Nephron (organoid): ENCODE data around the gene MYH6.

Experiments
- H3K27ac Mint-ChIP-seq, 3 experiments: 2 replicates each; pipeline ENCODE4 v1.8.0; 2020; ENCODE audit warnings: mixed read lengths in 3 of 3, mild to moderate bottlenecking in 2 of 3, moderate library complexity in 1 of 3
- H3K27me3 Mint-ChIP-seq: 2 replicates; pipeline ENCODE4 v1.8.0; 2021; ENCODE audit warnings: low read depth, mild to moderate bottlenecking, moderate library complexity, mixed read lengths
- H3K36me3 Mint-ChIP-seq: 2 replicates; pipeline ENCODE4 v1.8.0; 2020; ENCODE audit warnings: low read depth, mixed read lengths
- H3K4me1 Mint-ChIP-seq: 2 replicates; pipeline ENCODE4 v1.8.0; 2020; ENCODE audit warnings: mixed read lengths
- H3K4me3 Mint-ChIP-seq, 3 experiments: 2 replicates each; pipeline ENCODE4 v1.8.0; 2020; ENCODE audit warnings: mild to moderate bottlenecking in 3 of 3, mixed read lengths in 3 of 3, moderate library complexity in 2 of 3
- H3K9me3 Mint-ChIP-seq: 2 replicates; pipeline ENCODE4 v1.8.0; 2020; ENCODE audit warnings: mixed read lengths
- TF ChIP-seq, protein P1 (sequence below), 3 experiments: fragments of 200-600 bp; sonication (generic); IDR thresholded peaks; one replicate each; pipeline ENCODE4 v1.5.0; 2021; ENCODE audit warnings: antibody characterized with exemption in 3 of 3; ENCODE audit not compliant: unreplicated experiment in 3 of 3

Gene MYH6

DNA sequence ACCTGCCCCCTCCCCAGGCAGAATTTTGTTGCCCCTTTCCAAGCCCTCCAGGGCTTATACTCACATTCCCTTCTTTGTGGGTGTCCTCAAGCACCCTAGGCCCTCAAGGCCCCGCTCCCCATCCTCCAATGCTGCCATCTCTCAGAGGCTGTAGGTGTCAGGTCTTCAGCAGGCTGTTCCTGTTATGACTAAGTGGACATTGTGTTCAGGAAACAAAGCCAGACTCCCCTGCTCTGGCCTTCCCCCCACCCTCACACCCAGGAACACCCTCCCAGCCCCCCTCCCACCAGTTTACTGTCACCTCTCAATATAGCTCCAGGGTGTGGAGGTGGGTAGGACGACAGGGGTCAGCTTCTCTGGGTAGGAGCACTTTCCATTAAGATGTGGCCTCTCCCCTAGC is 1.4 kb upstream of the MYH6 start:
- Mint-ChIP-seq H3K27ac (no peak overlapping the region), H3K4me1 (no peaks in the 10 kb centered on the region), H3K9me3 (no peaks in the 10 kb centered on the region), H3K4me3 (no peak overlapping the region), H3K36me3 (no peaks in the 10 kb centered on the region), H3K27me3 (peaks cover 4% of the 10 kb centered on the region)
- TF ChIP-seq, protein P1, sequence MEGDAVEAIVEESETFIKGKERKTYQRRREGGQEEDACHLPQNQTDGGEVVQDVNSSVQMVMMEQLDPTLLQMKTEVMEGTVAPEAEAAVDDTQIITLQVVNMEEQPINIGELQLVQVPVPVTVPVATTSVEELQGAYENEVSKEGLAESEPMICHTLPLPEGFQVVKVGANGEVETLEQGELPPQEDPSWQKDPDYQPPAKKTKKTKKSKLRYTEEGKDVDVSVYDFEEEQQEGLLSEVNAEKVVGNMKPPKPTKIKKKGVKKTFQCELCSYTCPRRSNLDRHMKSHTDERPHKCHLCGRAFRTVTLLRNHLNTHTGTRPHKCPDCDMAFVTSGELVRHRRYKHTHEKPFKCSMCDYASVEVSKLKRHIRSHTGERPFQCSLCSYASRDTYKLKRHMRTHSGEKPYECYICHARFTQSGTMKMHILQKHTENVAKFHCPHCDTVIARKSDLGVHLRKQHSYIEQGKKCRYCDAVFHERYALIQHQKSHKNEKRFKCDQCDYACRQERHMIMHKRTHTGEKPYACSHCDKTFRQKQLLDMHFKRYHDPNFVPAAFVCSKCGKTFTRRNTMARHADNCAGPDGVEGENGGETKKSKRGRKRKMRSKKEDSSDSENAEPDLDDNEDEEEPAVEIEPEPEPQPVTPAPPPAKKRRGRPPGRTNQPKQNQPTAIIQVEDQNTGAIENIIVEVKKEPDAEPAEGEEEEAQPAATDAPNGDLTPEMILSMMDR (IDR thresholded peaks at IDR 0.05; ENCODE audit: unreplicated experiment in 3 of 3), result no peak

DNA sequence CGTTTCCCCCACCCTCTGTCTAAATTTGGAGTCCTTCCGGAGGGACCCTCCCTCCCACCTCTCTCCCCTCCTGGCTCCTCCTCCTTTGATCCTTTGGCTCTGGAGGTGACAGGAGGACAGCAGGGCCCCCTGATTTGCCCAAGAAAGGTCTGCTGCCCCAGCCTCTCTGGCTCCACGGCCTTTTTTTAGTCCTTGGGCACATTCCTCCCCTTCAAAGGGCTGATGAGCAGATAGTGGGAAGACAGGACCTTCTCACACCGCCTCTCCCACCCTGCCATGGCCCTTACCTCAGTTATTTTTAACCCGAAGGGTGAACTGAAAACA is 196 bp upstream of the MYH6 start:
- TF ChIP-seq, protein P1 (IDR thresholded peaks at IDR 0.05; ENCODE audit: unreplicated experiment in 3 of 3), result no peak
- H3K27me3 Mint-ChIP-seq, result peaks cover 6% of the 10 kb centered on the region
- no peaks in the 10 kb centered on the region for H3K36me3 Mint-ChIP-seq
- H3K4me1 Mint-ChIP-seq, result no peaks in the 10 kb centered on the region
- no peak overlapping the region for H3K27ac Mint-ChIP-seq
- no peaks in the 10 kb centered on the region for H3K9me3 Mint-ChIP-seq
- H3K4me3 Mint-ChIP-seq, result no peak overlapping the region

DNA sequence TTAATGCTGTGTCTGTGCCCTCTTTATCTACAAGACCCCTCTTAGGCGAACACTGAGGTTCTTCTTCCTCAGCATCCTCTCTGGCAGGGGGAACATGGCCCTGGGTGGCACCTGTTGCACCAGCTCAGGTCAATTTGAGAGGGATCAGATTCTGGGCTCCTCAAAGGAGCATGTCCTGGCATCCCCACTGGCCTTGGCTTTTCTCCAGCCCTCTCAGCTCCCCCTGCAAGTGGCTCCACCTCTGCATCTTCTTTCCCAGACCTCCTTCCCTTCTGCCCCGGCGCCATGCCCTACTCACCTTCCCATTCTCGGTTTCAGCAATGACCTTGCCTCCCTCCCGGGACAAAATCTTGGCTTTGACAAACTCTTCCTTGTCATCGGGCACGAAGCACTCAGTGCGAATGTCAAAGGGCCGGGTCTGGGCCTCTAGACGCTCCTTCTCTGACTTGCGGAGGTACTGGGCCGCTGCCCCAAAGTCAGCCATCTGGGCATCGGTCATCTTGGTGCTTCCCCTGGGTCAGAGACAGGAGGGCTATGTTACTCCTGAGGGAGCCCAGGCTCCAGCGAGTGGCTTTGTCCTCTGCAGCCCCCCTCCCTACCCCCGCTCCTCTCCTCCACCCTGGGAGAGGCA is 1.2 kb downstream of the MYH6 start:
- peaks cover 12% of the 10 kb centered on the region for H3K27me3 Mint-ChIP-seq
- no peak overlapping the region for H3K27ac Mint-ChIP-seq
- no peaks in the 10 kb centered on the region for H3K36me3 Mint-ChIP-seq

DNA sequence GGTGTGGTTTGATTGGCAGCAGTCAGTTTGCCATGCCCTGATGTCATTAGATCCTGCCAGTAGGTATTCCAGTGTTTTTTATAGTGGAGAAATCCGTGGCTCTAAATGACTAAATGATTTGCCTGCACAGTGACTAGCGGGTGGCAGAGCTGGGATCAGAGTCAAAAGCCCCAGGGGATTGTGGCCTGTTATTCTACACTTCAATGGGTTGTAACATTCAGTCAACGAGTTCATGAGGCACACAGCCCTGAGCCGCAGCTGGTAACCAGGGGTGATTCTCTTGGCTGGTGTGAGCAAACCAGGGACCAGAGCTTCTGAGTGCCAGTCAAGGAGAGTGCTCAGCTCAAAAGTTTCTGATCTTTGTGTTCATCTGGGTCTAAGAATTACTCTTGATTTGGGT is 1.8 kb downstream of the MYH6 start:
- no peaks in the 10 kb centered on the region for H3K9me3 Mint-ChIP-seq
- TF ChIP-seq, protein P1 (IDR thresholded peaks at IDR 0.05; ENCODE audit: unreplicated experiment in 3 of 3), result no peak
- no peak overlapping the region for H3K4me3 Mint-ChIP-seq
- peaks cover 15% of the 10 kb centered on the region for H3K27me3 Mint-ChIP-seq
- no peaks in the 10 kb centered on the region for H3K4me1 Mint-ChIP-seq
- H3K27ac Mint-ChIP-seq, result no peak overlapping the region
- no peaks in the 10 kb centered on the region for H3K36me3 Mint-ChIP-seq

More for the DNA sequence above, 1.2 kb downstream of the MYH6 start:
- Mint-ChIP-seq H3K4me3 (no peak overlapping the region), H3K4me1 (no peaks in the 10 kb centered on the region), H3K9me3 (no peaks in the 10 kb centered on the region)
- TF ChIP-seq, protein P1 (IDR thresholded peaks at IDR 0.05; ENCODE audit: unreplicated experiment in 3 of 3), result no peak

DNA sequence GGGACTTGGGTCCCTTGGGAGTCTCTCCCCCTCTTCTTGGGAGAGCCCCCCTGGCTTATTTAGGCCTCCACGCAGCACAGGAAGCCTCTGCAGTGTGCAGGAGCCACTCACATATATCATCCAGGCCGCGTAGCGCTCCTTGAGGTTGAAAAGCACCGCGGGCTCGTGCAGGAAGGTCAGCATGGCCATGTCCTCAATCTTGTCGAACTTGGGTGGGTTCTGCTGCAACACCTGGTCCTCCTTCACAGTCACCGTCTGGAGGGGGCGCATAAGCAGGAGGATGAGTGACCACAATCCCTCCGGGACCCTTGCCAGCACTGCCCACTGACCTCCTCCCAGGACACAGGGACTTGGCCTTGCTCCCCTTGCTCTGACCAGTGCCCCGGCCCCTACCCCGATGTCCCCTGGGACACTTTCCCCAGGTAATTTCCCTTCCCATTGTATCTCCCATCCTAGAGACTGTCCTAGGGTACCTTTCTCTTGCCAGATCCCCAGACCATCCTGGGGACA is 2.5 kb downstream of the MYH6 start:
- Mint-ChIP-seq H3K36me3 (no peaks in the 10 kb centered on the region), H3K27me3 (peaks cover 15% of the 10 kb centered on the region), H3K4me3 (peak overlapping the region in 1 of 3 experiments; percentile 34), H3K9me3 (no peaks in the 10 kb centered on the region), H3K4me1 (no peaks in the 10 kb centered on the region), H3K27ac (no peak overlapping the region)
- TF ChIP-seq, protein P1 (IDR thresholded peaks at IDR 0.05; ENCODE audit: unreplicated experiment in 3 of 3), result no peak

DNA sequence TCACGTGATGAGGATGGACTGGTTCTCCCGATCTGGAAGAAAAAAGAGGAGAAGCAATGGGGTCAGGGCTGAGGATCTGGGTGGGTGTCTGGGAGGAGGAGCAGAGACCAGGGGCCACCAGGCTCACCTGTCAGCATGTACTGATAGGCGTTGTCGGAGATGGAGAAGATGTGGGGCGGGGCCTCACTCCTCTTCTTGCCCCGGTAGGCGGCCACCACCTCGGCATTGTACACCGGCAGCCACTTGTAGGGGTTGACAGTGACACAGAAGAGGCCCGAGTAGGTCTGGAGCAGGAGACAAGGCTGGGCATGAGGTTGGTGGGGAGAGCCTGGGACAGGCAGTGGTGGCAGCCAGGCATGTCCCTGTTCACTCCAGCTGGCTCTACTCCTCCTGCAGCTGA is 3.0 kb downstream of the MYH6 start:
- no peaks in the 10 kb centered on the region for H3K9me3 Mint-ChIP-seq
- H3K4me1 Mint-ChIP-seq, result no peaks in the 10 kb centered on the region
- H3K36me3 Mint-ChIP-seq, result no peaks in the 10 kb centered on the region
- H3K4me3 Mint-ChIP-seq, result no peak overlapping the region
- H3K27me3 Mint-ChIP-seq, result peaks cover 15% of the 10 kb centered on the region
- H3K27ac Mint-ChIP-seq, result no peak overlapping the region
- TF ChIP-seq, protein P1 (IDR thresholded peaks at IDR 0.05; ENCODE audit: unreplicated experiment in 3 of 3), result no peak
